Endodermal cell (in vitro differentiated cells): ENCODE data around the gene MBOAT1. TPM values are rescaled to one million over a fixed set of nuclear protein-coding genes. Genes with fewer than 3 reads are reported as not detected.

Source experiments
- DNase-seq: peaks from one replicate; pipeline ENCODE4 v3.0.0-alpha.2; 2017
- H3K27ac ChIP-seq: 2 replicates; pipeline ENCODE4 v1.5.1; 2013; ENCODE audit warnings: mild to moderate bottlenecking, low read depth, low read length, moderate library complexity
- H3K27me3 ChIP-seq: 2 replicates; pipeline ENCODE4 v1.6.1; 2013; ENCODE audit warnings: mild to moderate bottlenecking, low read length, moderate library complexity; ENCODE audit not compliant: insufficient read depth, control insufficient read depth, poor library complexity, severe bottlenecking
- H3K36me3 ChIP-seq: 2 replicates; pipeline ENCODE4 v1.7.0; 2013; ENCODE audit warnings: mild to moderate bottlenecking, low read length, moderate library complexity; ENCODE audit not compliant: control insufficient read depth, insufficient read depth
- H3K4me1 ChIP-seq: one replicate; pipeline ENCODE4 v1.7.0; 2013; ENCODE audit warnings: low read length; ENCODE audit not compliant: control insufficient read depth, insufficient read depth
- H3K4me3 ChIP-seq: 2 replicates; pipeline ENCODE4 v1.5.1; 2013; ENCODE audit warnings: mild to moderate bottlenecking, low read length, moderate library complexity
- H3K9ac ChIP-seq: 2 replicates; pipeline ENCODE4 v1.6.1; 2013; ENCODE audit warnings: mild to moderate bottlenecking, low read length, moderate library complexity; ENCODE audit not compliant: poor library complexity, severe bottlenecking; ENCODE audit errors: extremely low read depth
- H3K9me3 ChIP-seq: 2 replicates; pipeline ENCODE4 v1.6.1; 2013; ENCODE audit warnings: mild to moderate bottlenecking, low read length, moderate library complexity; ENCODE audit not compliant: control insufficient read depth
- H3K27ac Mint-ChIP-seq: 2 replicates; pipeline ENCODE4 v1.8.0; 2020; ENCODE audit warnings: mixed read lengths
- H3K27me3 Mint-ChIP-seq: 2 replicates; pipeline ENCODE4 v1.8.0; 2021; ENCODE audit warnings: mild to moderate bottlenecking, mixed read lengths; ENCODE audit not compliant: insufficient read depth
- H3K36me3 Mint-ChIP-seq: 2 replicates; pipeline ENCODE4 v1.8.0; 2020; ENCODE audit warnings: low read depth, mixed read lengths
- H3K4me1 Mint-ChIP-seq: 2 replicates; pipeline ENCODE4 v1.8.0; 2020; ENCODE audit warnings: mixed read lengths
- H3K4me3 Mint-ChIP-seq: 2 replicates; pipeline ENCODE4 v1.8.0; 2020; ENCODE audit warnings: mild to moderate bottlenecking, moderate library complexity, mixed read lengths
- H3K9me3 Mint-ChIP-seq: 2 replicates; pipeline ENCODE4 v1.8.0; 2020; ENCODE audit warnings: mild to moderate bottlenecking, mixed read lengths
- CTCF ChIP-seq: fragments of 200-600 bp; sonication (generic); conservative IDR thresholded peaks from 2 replicates; pipeline ENCODE4 v1.5.0; 2021; ENCODE audit warnings: antibody characterized with exemption, mild to moderate bottlenecking
- WGBS, 2 experiments: methylation state at CpG; one replicate each; pipeline versions ENCODE4 v1.1.5 to v1.1.7; 2013; ENCODE audit warnings: missing lambda C conversion rate in 2 of 2, mixed read lengths in 1 of 2; ENCODE audit not compliant: insufficient coverage in 1 of 2, insufficient read length in 1 of 2; 5-methylcytosine and 5-hydroxymethylcytosine counted together
- total RNA-seq, 2 donors: library from RNA; stranded (reverse); fragmentation: NEBNext Ultra II Directional in 1 of 2; extraction: Animal tissue kit (Norgen Biotek cat#: 25700) in 1 of 2; gene quantifications; 2 replicates in 1 of 2; 3 replicates in 1 of 2; pipeline ENCODE4 v1.2.1, GENCODE V29; 2021

The MBOAT1 gene
- total RNA-seq, 2 donors from 2014 or later = 7.7 to 9.4 TPM

- 83 to 98% methylated on average over 1 to 2 of the region's 2 CpGs for WGBS, 2 experiments
- no peaks in the 10 kb centered on the region for H3K27me3 Mint-ChIP-seq
These were observed 33.9 kb downstream of the MBOAT1 start for GRCh38 chr6:20178327-20178726.

GRCh38 chr6:20175810-20176410, 36.4 kb downstream of the MBOAT1 start:
- H3K27me3 ChIP-seq = no peaks in the 10 kb centered on the region
- Mint-ChIP-seq H3K4me1 (peaks cover 9% of the 10 kb centered on the region), H3K4me3 (no peak overlapping the region), H3K27me3 (no peaks in the 10 kb centered on the region), H3K9me3 (no peaks in the 10 kb centered on the region), H3K27ac (no peak overlapping the region), H3K36me3 (peaks cover 6% of the 10 kb centered on the region)
- no peaks in the 10 kb centered on the region for H3K36me3 ChIP-seq
- no peak overlapping the region for H3K27ac ChIP-seq
- no peak for TF ChIP-seq CTCF
- H3K9ac ChIP-seq = no peak overlapping the region
- no peaks in the 10 kb centered on the region for H3K4me1 ChIP-seq
- 77 to 84% methylated on average over 2 to 4 of the region's 4 CpGs for WGBS, 2 experiments
- H3K9me3 ChIP-seq = no peaks in the 10 kb centered on the region
- no peak for DNase-seq
- H3K4me3 ChIP-seq = no peak overlapping the region

More at GRCh38 chr6:20178327-20178726, 33.9 kb downstream of the MBOAT1 start:
- H3K9ac ChIP-seq = no peak overlapping the region
- H3K36me3 ChIP-seq = no peaks in the 10 kb centered on the region
- H3K4me3 ChIP-seq = no peak overlapping the region
- Mint-ChIP-seq H3K4me3 (no peak overlapping the region), H3K4me1 (peaks cover 5% of the 10 kb centered on the region), H3K36me3 (peaks cover 15% of the 10 kb centered on the region), H3K27ac (no peak overlapping the region), H3K9me3 (peaks cover 10% of the 10 kb centered on the region)
- H3K9me3 ChIP-seq = peaks cover 6% of the 10 kb centered on the region
- no peak for DNase-seq
- H3K4me1 ChIP-seq = no peaks in the 10 kb centered on the region
- no peak for TF ChIP-seq CTCF
- H3K27ac ChIP-seq = no peak overlapping the region
- H3K27me3 ChIP-seq = no peaks in the 10 kb centered on the region

- no peak overlapping the region for H3K27ac Mint-ChIP-seq
- H3K4me1 Mint-ChIP-seq = peaks cover 9% of the 10 kb centered on the region
- H3K27me3 Mint-ChIP-seq = no peaks in the 10 kb centered on the region
- Histone ChIP-seq H3K4me3 (no peak overlapping the region), H3K27me3 (no peaks in the 10 kb centered on the region), H3K4me1 (no peaks in the 10 kb centered on the region), H3K9ac (no peak overlapping the region), H3K36me3 (no peaks in the 10 kb centered on the region), H3K9me3 (no peaks in the 10 kb centered on the region), H3K27ac (no peak overlapping the region)
- no peak for TF ChIP-seq CTCF
- no peak overlapping the region for H3K4me3 Mint-ChIP-seq
- no peak for DNase-seq
- no peaks in the 10 kb centered on the region for H3K36me3 Mint-ChIP-seq
- WGBS, 2 experiments = 91 to 94% methylated on average over 13 of the region's 13 CpGs
- no peaks in the 10 kb centered on the region for H3K9me3 Mint-ChIP-seq
These were observed 38.2 kb downstream of the MBOAT1 start for GRCh38 chr6:20173833-20174792.
